WTC11 (cell line): ENCODE data around the gene SDHAF3. TPM values are rescaled to one million over a fixed set of nuclear protein-coding genes. Genes with fewer than 3 reads are reported as not detected.

Experiments used
- ATAC-seq: fragments of 200-7000 bp; cut with Tn5 transposase; 2 replicates; pipeline ENCODE4 v1.10.0; 2021; ENCODE audit warnings: mild to moderate bottlenecking, moderate library complexity
- Bru-seq: library from RNA; stranded (reverse); fragments of 400-500 nt; gene quantifications from one replicate; lab custom pipeline; 2021; lab: Mats Ljungman, UMichigan
- CTCF ChIA-PET: fragments of 300-600 bp; sonication (Branson Sonifier 250); formaldehyde crosslinking; loops from one replicate; lab custom pipeline; 2021; ENCODE audit warnings: antibody characterized with exemption; lab: Charles Lee
- POLR2A ChIA-PET: fragments of 350-600 bp; sonication (Branson Sonifier 250); formaldehyde crosslinking; loops from one replicate; lab custom pipeline; 2021; ENCODE audit warnings: antibody characterized with exemption; lab: Charles Lee
- DNase-seq: peaks from one replicate; pipeline ENCODE4 v3.0.0; 2021; ENCODE audit warnings: low spot score
- H3K27ac Mint-ChIP-seq: 2 replicates; pipeline ENCODE4 v1.8.0; 2021; ENCODE audit warnings: mixed read lengths
- H3K27me3 Mint-ChIP-seq: 2 replicates; pipeline ENCODE4 v1.8.0; 2021; ENCODE audit warnings: low read depth, mild to moderate bottlenecking, moderate library complexity, mixed read lengths
- H3K36me3 Mint-ChIP-seq: 2 replicates; pipeline ENCODE4 v1.8.0; 2021; ENCODE audit warnings: mixed read lengths
- H3K4me1 Mint-ChIP-seq: 2 replicates; pipeline ENCODE4 v1.8.0; 2022; ENCODE audit warnings: mixed read lengths
- H3K4me3 Mint-ChIP-seq: 2 replicates; pipeline ENCODE4 v1.8.0; 2021; ENCODE audit warnings: mild to moderate bottlenecking, moderate library complexity, mixed read lengths
- H3K9me3 Mint-ChIP-seq: 2 replicates; pipeline ENCODE4 v1.8.0; 2021; ENCODE audit warnings: mixed read lengths
- AR ChIP-seq: fragments of 250-450 bp; sonication (Bioruptor Pico); IDR thresholded peaks from 2 replicates; pipeline ENCODE4 v1.9.0; 2021; ENCODE audit warnings: mild to moderate bottlenecking
- ATF2 ChIP-seq: sonication (generic); formaldehyde crosslinking; IDR thresholded peaks from 2 replicates; pipeline ENCODE4 v1.8.1; 2022; ENCODE audit warnings: low read depth, missing genetic modification reagents, borderline replicate concordance
- ATF3 ChIP-seq: sonication (generic); formaldehyde crosslinking; conservative IDR thresholded peaks from 2 replicates; pipeline ENCODE4 v1.8.1; 2022; ENCODE audit warnings: mild to moderate bottlenecking, missing genetic modification reagents
- CBFB ChIP-seq: sonication (generic); formaldehyde crosslinking; IDR thresholded peaks from 2 replicates; pipeline ENCODE4 v1.8.1; 2022; ENCODE audit warnings: mild to moderate bottlenecking, low read depth, missing genetic modification reagents
- CREB1 ChIP-seq: sonication (generic); formaldehyde crosslinking; IDR thresholded peaks from 2 replicates; pipeline ENCODE4 v1.8.0; 2023; ENCODE audit warnings: mild to moderate bottlenecking, missing genetic modification reagents
- CREM ChIP-seq: sonication (generic); formaldehyde crosslinking; IDR thresholded peaks from 2 replicates; pipeline ENCODE4 v1.8.1; 2022; ENCODE audit warnings: mild to moderate bottlenecking, missing genetic modification reagents, moderate library complexity
- E2F1 ChIP-seq: sonication (generic); formaldehyde crosslinking; IDR thresholded peaks from 2 replicates; pipeline ENCODE4 v1.8.0; 2022; ENCODE audit warnings: mild to moderate bottlenecking, missing genetic modification reagents
- ELF4 ChIP-seq: sonication (generic); formaldehyde crosslinking; IDR thresholded peaks from 2 replicates; pipeline ENCODE4 v1.8.1; 2022; ENCODE audit warnings: low read depth, mild to moderate bottlenecking, moderate library complexity, missing genetic modification reagents
- ETV6 ChIP-seq: sonication (generic); formaldehyde crosslinking; IDR thresholded peaks from 2 replicates; pipeline ENCODE4 v1.8.1; 2022; ENCODE audit warnings: mild to moderate bottlenecking, missing genetic modification reagents
- FOXP1 ChIP-seq: sonication (generic); formaldehyde crosslinking; IDR thresholded peaks from 2 replicates; pipeline ENCODE4 v1.8.0; 2022; ENCODE audit warnings: missing genetic modification reagents, mild to moderate bottlenecking, moderate library complexity, borderline replicate concordance
- GRHL2 ChIP-seq: fragments of 250-450 bp; sonication (Bioruptor Pico); IDR thresholded peaks from 2 replicates; pipeline ENCODE4 v1.8.0; 2022; ENCODE audit warnings: mild to moderate bottlenecking, moderate library complexity; ENCODE audit not compliant: insufficient replicate concordance, severe bottlenecking
- GTF2I ChIP-seq: fragments of 250-450 bp; sonication (Bioruptor Pico); conservative IDR thresholded peaks from 2 replicates; pipeline ENCODE4 v1.4.0; 2021; ENCODE audit warnings: mild to moderate bottlenecking
- JUN ChIP-seq: sonication (generic); formaldehyde crosslinking; IDR thresholded peaks from 2 replicates; pipeline ENCODE4 v1.8.0; 2023; ENCODE audit warnings: mild to moderate bottlenecking, missing genetic modification reagents
- MXD4 ChIP-seq: fragments of 250-450 bp; sonication (Bioruptor Pico); IDR thresholded peaks from 2 replicates; pipeline ENCODE4 v1.8.0; 2021; ENCODE audit warnings: mild to moderate bottlenecking, moderate library complexity, borderline replicate concordance
- MYBL2 ChIP-seq: sonication (generic); formaldehyde crosslinking; IDR thresholded peaks from 2 replicates; pipeline ENCODE4 v1.8.1; 2023; ENCODE audit warnings: mild to moderate bottlenecking, moderate library complexity, missing genetic modification reagents
- NR1H2 ChIP-seq: sonication (generic); formaldehyde crosslinking; IDR thresholded peaks from 2 replicates; pipeline ENCODE4 v1.9.0; 2021; ENCODE audit warnings: mild to moderate bottlenecking, moderate library complexity, missing genetic modification reagents
- RELA ChIP-seq: sonication (generic); formaldehyde crosslinking; IDR thresholded peaks from 2 replicates; pipeline ENCODE4 v1.8.1; 2022; ENCODE audit warnings: missing genetic modification reagents, mild to moderate bottlenecking, borderline replicate concordance
- SMAD4 ChIP-seq: sonication (generic); formaldehyde crosslinking; IDR thresholded peaks from 2 replicates; pipeline ENCODE4 v1.8.0; 2022; ENCODE audit warnings: mild to moderate bottlenecking, missing genetic modification reagents
- TCF7 ChIP-seq: sonication (generic); formaldehyde crosslinking; IDR thresholded peaks from 2 replicates; pipeline ENCODE4 v1.8.0; 2022; ENCODE audit warnings: mild to moderate bottlenecking, low read depth, missing genetic modification reagents, moderate library complexity
- ZBTB21 ChIP-seq: sonication (generic); formaldehyde crosslinking; IDR thresholded peaks from 2 replicates; pipeline ENCODE4 v1.8.1; 2023; ENCODE audit warnings: mild to moderate bottlenecking, missing genetic modification reagents, borderline replicate concordance
- ZNF138 ChIP-seq: sonication (generic); formaldehyde crosslinking; conservative IDR thresholded peaks from 2 replicates; pipeline ENCODE4 v1.8.1; 2022; ENCODE audit warnings: mild to moderate bottlenecking, moderate library complexity, missing genetic modification reagents
- ZNF219 ChIP-seq: sonication (generic); formaldehyde crosslinking; IDR thresholded peaks from 2 replicates; pipeline ENCODE4 v1.8.0; 2023; ENCODE audit warnings: missing genetic modification reagents, mild to moderate bottlenecking, borderline replicate concordance
- ZNF423 ChIP-seq: fragments of 250-450 bp; sonication (Bioruptor Pico); IDR thresholded peaks from 2 replicates; pipeline ENCODE4 v2.1.2; 2022; ENCODE audit warnings: mild to moderate bottlenecking, moderate library complexity
- ZNF532 ChIP-seq: fragments of 250-450 bp; sonication (Bioruptor Pico); IDR thresholded peaks from 2 replicates; pipeline ENCODE4 v1.9.0; 2021; ENCODE audit warnings: mild to moderate bottlenecking, borderline replicate concordance
- long read RNA-seq, 3 experiments: library from RNA in 1 of 3; library from capped mRNA in 1 of 3; library from polyadenylated mRNA in 1 of 3; unstranded in 2 of 3; stranded (forward) in 1 of 3; transcript quantifications; one replicate each; pipeline ENCODE4 v2.0.0, GENCODE V29; 2021
- total RNA-seq: library from RNA; stranded (reverse); gene quantifications from 3 replicates; pipeline ENCODE4 v1.2.3, GENCODE V29; 2021

SDHAF3 gene
- 25.5 to 32.0 TPM (median 26.1 TPM) in 3 replicates for total RNA-seq
- percentile 82 among the genes with signal in this experiment for Bru-seq, nascent RNA
- long read RNA-seq, experiment 1, transcript SDHAF3-201 (3 exons, 731 nt): minor isoform, 5 of 82 reads
- long read RNA-seq, experiment 1, transcript SDHAF3-202 (2 exons, 2,060 nt): major isoform, 68 of 82 reads
- long read RNA-seq, experiment 1, partial matches to known transcripts: 0 of 82 reads
- long read RNA-seq, experiment 1, other reads (novel, unspliced or antisense): 9 of 82 reads
- long read RNA-seq, experiment 2, partial matches to known transcripts: 2 of 58 reads
- long read RNA-seq, experiment 2, other reads (novel, unspliced or antisense): 55 of 58 reads
- long read RNA-seq, experiment 3, transcript SDHAF3-202 (2 exons, 2,060 nt): major isoform, 94 of 109 reads
- long read RNA-seq, experiment 3, transcript SDHAF3-201 (3 exons, 731 nt): minor isoform, 10 of 109 reads
- long read RNA-seq, experiment 3, partial matches to known transcripts: 0 of 109 reads
- long read RNA-seq, experiment 3, other reads (novel, unspliced or antisense): 5 of 109 reads

GRCh38 chr7:97117372-97118188 is at the start of gene SDHAF3:
SDHAF3 (plus strand) TSS chr7:97117698; CDS start chr7:97117724, 26 bp downstream.
- DNase-seq (peak; percentile 99), ATAC-seq (peak; percentile 95)
- Mint-ChIP-seq H3K36me3 (peaks cover 7% of the 10 kb centered on the region), H3K27me3 (peaks cover 12% of the 10 kb centered on the region), H3K27ac (peak within 1 kb of the TSS; percentile 94), H3K9me3 (peaks cover 11% of the 10 kb centered on the region), H3K4me1 (peaks cover 30% of the 10 kb centered on the region), H3K4me3 (peak within 1 kb of the TSS; percentile 97)
- ChIA-PET CTCF (interaction anchor here (0.6 to 1.6 kb wide), 6 partner anchors 9 to 896 kb away, joined by 3 to 6 read pairs (median 4); no protein-coding TSS in a partner anchor), POLR2A (interaction anchor here (0.6 to 2.2 kb wide), 5 partner anchors 9 to 1439 kb away, joined by 3 to 14 read pairs (median 4); partner anchors contain the start of gene ASNS)
- TF ChIP-seq JUN (CRISPR knock-in tag) (no peak), ATF2 (CRISPR knock-in tag) (no peak), AR (no peak), FOXP1 (peak; percentile 75; the same call in 1 of the 2 replicates), ZNF532 (CRISPR knock-in tag) (no peak), MXD4 (no peak), ZNF423 (CRISPR knock-in tag) (no peak), GRHL2 (CRISPR knock-in tag) (no peak), SMAD4 (no peak), ETV6 (CRISPR knock-in tag) (peak; percentile 92; the same call in 1 of the 2 replicates), CREM (CRISPR knock-in tag) (peak; percentile 90), MYBL2 (no peak; the same call in 1 of the 2 replicates), ELF4 (CRISPR knock-in tag) (no peak), CBFB (CRISPR knock-in tag) (no peak), RELA (no peak), ZBTB21 (CRISPR knock-in tag) (no peak; the same call in 1 of the 2 replicates), GTF2I (CRISPR knock-in tag) (no peak), ZNF219 (CRISPR knock-in tag) (no peak), NR1H2 (CRISPR knock-in tag) (no peak), E2F1 (CRISPR knock-in tag) (peak; percentile 85; the same call in 1 of the 2 replicates), CREB1 (CRISPR knock-in tag) (peak; percentile 77; the same call in 1 of the 2 replicates), ATF3 (no peak), TCF7 (CRISPR knock-in tag) (no peak), ZNF138 (CRISPR knock-in tag) (no peak)
